Loucy (cell line): ENCODE data around the gene CPPED1.

ENCODE experiments used
- H2AFZ ChIP-seq: fragments of 200-600 bp; sonication (generic); 2 replicates; pipeline ENCODE4 v1.6.0; 2016; ENCODE audit warnings: antibody characterized with exemption, mild to moderate bottlenecking, low read length, moderate library complexity
- H3F3A ChIP-seq: fragments of 200-600 bp; 2 replicates; pipeline ENCODE4 v1.6.0; 2016; ENCODE audit warnings: antibody characterized with exemption, low read depth, mild to moderate bottlenecking
- H3K27me3 ChIP-seq: fragments of 200-600 bp; sonication (generic); 2 replicates; pipeline ENCODE4 v1.6.1; 2014; ENCODE audit warnings: low read length, mild to moderate bottlenecking; ENCODE audit not compliant: insufficient read depth, poor library complexity, severe bottlenecking
- H3K36me3 ChIP-seq: fragments of 200-600 bp; sonication (generic); 2 replicates; pipeline ENCODE4 v1.6.1; 2016; ENCODE audit warnings: low read length; ENCODE audit not compliant: insufficient read depth
- H3K4me1 ChIP-seq: fragments of 200-600 bp; sonication (generic); 2 replicates; pipeline ENCODE4 v1.5.1; 2014; ENCODE audit warnings: low read length, mild to moderate bottlenecking; ENCODE audit not compliant: insufficient read depth, poor library complexity, severe bottlenecking
- H3K4me2 ChIP-seq: fragments of 200-600 bp; sonication (generic); 2 replicates; pipeline ENCODE4 v1.6.0; 2014; ENCODE audit warnings: antibody characterized with exemption, low read length, low read depth, mild to moderate bottlenecking; ENCODE audit not compliant: poor library complexity, severe bottlenecking
- H3K4me3 ChIP-seq: fragments of 200-600 bp; sonication (generic); 2 replicates; pipeline ENCODE4 v1.5.1; 2014; ENCODE audit warnings: low read length, mild to moderate bottlenecking, mixed read lengths; ENCODE audit not compliant: poor library complexity, severe bottlenecking
- H3K79me2 ChIP-seq: fragments of 200-600 bp; sonication (generic); 2 replicates; pipeline ENCODE4 v1.6.1; 2014; ENCODE audit warnings: low read length; ENCODE audit not compliant: insufficient read depth
- H3K9ac ChIP-seq: fragments of 200-600 bp; sonication (generic); 2 replicates; pipeline ENCODE4 v1.6.0; 2014; ENCODE audit warnings: mild to moderate bottlenecking, low read depth, low read length, moderate library complexity; ENCODE audit not compliant: poor library complexity, severe bottlenecking
- H3K9me2 ChIP-seq: fragments of 200-600 bp; sonication (generic); replicated peaks from 2 replicates; pipeline ENCODE4 v1.6.1; 2016; ENCODE audit warnings: low read depth, low read length, mixed read lengths
- H3K9me3 ChIP-seq: fragments of 200-600 bp; sonication (generic); 2 replicates; pipeline ENCODE4 v1.6.1; 2014; ENCODE audit warnings: mild to moderate bottlenecking, antibody characterized with exemption, low read length, low read depth; ENCODE audit not compliant: insufficient read depth
- H4K20me1 ChIP-seq: fragments of 200-600 bp; sonication (generic); 2 replicates; pipeline ENCODE4 v1.6.0; 2014; ENCODE audit warnings: antibody characterized with exemption, low read length, mild to moderate bottlenecking; ENCODE audit not compliant: insufficient read depth, poor library complexity, severe bottlenecking
- CTCF ChIP-seq: fragments of 200-600 bp; sonication (generic); conservative IDR thresholded peaks from 2 replicates; pipeline ENCODE4 v1.5.1; 2014; ENCODE audit warnings: mild to moderate bottlenecking, antibody characterized with exemption, low read length
- EZH2phosphoT487 ChIP-seq: fragments of 200-600 bp; IDR thresholded peaks from 2 replicates; pipeline ENCODE4 v1.6.1; 2018; ENCODE audit warnings: antibody characterized with exemption, mild to moderate bottlenecking, moderate library complexity, borderline replicate concordance

The CPPED1 gene

GRCh38 chr16:12752159-12752558, 51.5 kb downstream of the CPPED1 start:
- H3K36me3 ChIP-seq: no peaks in the 10 kb centered on the region
- H3K4me1 ChIP-seq: no peaks in the 10 kb centered on the region
- H3K9me3 ChIP-seq: no peaks in the 10 kb centered on the region
- H2AFZ ChIP-seq: no peak overlapping the region
- no peaks in the 10 kb centered on the region for H3K27me3 ChIP-seq
- H3K9ac ChIP-seq: no peak overlapping the region
- no peak overlapping the region for H3K4me3 ChIP-seq
- no peak for TF ChIP-seq CTCF
- TF ChIP-seq EZH2phosphoT487: no peak
- no peaks in the 10 kb centered on the region for H4K20me1 ChIP-seq
- no peak overlapping the region for H3K4me2 ChIP-seq
- no peaks in the 10 kb centered on the region for H3K79me2 ChIP-seq
- H3K9me2 ChIP-seq: no peaks in the 10 kb centered on the region
- no peaks in the 10 kb centered on the region for H3F3A ChIP-seq

- Histone ChIP-seq H3K9me2 (no peaks in the 10 kb centered on the region), H2AFZ (no peak overlapping the region), H4K20me1 (no peaks in the 10 kb centered on the region), H3K4me3 (no peak overlapping the region), H3F3A (no peaks in the 10 kb centered on the region), H3K4me2 (no peak overlapping the region), H3K9me3 (no peaks in the 10 kb centered on the region), H3K79me2 (no peaks in the 10 kb centered on the region), H3K4me1 (no peaks in the 10 kb centered on the region), H3K36me3 (no peaks in the 10 kb centered on the region), H3K27me3 (no peaks in the 10 kb centered on the region), H3K9ac (no peak overlapping the region)
- TF ChIP-seq EZH2phosphoT487 (no peak), CTCF (no peak)
Observed at GRCh38 chr16:12750554-12750918, 53.2 kb downstream of the CPPED1 start.

- Histone ChIP-seq H3K9ac (no peak overlapping the region), H3K27me3 (no peaks in the 10 kb centered on the region), H3K9me3 (no peaks in the 10 kb centered on the region), H3K79me2 (no peaks in the 10 kb centered on the region), H3K36me3 (no peaks in the 10 kb centered on the region), H3K4me1 (no peaks in the 10 kb centered on the region), H2AFZ (no peak overlapping the region), H3F3A (no peaks in the 10 kb centered on the region), H3K9me2 (no peaks in the 10 kb centered on the region), H4K20me1 (no peaks in the 10 kb centered on the region), H3K4me2 (no peak overlapping the region), H3K4me3 (no peak overlapping the region)
- no peak for TF ChIP-seq EZH2phosphoT487
- TF ChIP-seq CTCF: no peak
Observed at GRCh38 chr16:12749076-12749475, 54.6 kb downstream of the CPPED1 start.
